Hematopoietic multipotent progenitor cell treated with erythropoietin and hydrocortisone succinate and interleukin-3 and kit ligand, for 4 days (in vitro differentiated cells): ENCODE results near the gene MEF2A.
"Not testable (repeated sequence)": the region's sequence is repeated elsewhere in the genome, so short reads cannot be mapped to it uniquely, and the experiment has no call there.

ENCODE experiments used
- DNase-seq: peaks from one replicate; pipeline ENCODE4 v3.0.0-alpha.2; 2015

Gene MEF2A

DNA sequence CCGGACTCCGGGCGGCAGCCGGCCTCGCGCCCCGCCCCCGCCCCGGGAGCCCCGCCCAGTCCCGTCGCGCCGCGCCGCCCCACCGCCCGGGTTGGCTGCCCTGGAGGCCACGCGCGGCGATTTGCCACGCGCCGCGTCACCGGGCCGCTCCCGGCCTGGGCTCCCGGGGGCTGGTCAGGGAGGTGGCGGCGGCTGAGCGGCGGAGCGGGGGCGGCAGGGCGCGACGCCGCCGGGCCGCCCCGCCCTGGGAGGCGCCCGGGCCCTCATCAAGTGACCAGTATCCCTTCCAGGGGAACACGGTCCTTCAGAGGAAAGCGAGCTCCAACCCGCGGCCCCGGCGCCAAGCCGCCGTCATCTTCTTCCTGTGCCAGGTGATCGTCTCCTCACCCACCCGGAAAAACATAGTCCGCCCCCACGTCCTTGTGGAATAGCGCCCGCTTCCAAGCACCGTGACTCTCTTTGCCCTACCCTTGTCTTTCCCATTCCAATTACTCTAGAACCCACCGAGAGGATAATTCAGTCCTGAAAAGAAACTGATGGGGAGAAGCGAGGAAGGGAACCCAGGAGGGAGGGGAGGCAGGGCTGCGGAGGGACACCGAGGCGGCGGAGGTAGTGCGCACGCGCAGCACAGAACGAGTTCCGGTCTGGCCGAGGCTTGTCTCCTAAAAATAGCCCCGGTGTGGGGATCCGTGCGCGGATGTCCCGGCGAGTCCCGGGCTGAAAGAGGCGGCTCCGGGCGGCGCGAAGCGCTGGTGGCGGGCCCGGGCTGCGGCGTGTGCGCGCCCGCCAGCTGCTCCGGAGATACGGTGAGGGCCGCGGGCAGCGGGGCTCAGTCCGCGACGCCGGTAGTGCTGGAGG is at the start of gene MEF2A:
MEF2A (plus strand) TSS at position 686 of the 858 bp plus-strand sequence. CDS start 67,136 bp downstream, outside the sequence.
- DNase-seq: peak; percentile 96

DNA sequence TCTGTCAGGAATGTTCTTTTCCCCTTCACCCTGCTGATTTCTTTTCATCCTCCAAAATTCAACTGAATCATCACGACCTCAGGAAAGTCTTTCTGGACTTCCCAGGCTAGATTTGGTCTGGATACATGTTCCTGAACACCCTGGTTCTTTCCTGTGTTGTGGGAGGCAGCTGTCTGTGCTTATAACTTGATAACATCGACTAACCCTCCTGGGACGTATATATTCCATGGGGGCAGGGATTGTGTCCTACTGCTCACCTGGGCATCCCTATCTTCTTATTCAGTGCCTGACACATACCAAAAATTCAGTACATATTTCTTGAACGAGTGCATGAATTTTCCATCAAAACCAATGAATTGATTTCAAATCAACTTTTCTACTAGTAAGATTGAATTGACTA is 47.6 kb upstream of the MEF2A start:
- no peak for DNase-seq

DNA sequence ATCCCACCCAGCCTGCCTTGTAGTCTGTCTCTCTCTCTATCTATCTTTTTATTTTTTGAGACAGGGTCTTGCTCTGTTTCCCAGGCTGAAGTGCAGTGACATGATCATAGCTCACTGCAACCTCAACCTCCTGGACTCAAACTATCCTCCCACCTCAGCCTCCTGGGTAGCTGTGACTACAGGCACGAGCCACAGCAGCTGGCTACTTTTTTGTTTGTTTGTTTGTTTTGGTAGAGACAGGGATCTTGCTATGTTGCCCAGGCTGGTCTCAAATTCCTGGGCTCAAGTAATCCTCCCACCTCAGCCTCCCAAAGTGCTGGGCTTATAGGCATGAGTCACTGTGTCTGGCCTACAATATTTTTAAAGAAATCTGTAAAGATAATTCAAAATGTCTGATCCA is 46.4 kb upstream of the MEF2A start:
- not testable (repeated sequence) for DNase-seq

DNA sequence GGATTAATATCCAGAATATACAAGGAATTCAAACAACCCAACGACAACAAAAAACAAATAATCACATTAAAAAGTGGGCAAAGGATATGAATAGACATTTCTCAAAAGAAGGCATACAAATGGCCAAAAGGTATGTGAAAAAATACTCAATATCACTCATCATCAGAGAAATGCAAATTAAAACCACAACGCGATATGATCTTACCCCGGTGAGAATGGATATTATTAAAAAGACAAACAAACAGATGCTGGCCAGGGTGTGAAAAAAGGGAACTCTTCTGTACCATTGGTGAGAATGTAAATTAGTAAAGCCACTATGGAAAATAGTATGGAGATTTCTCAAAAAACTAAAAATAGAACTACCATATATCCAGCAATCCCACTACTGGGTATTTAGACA is 43.5 kb upstream of the MEF2A start:
- no peak for DNase-seq

DNA sequence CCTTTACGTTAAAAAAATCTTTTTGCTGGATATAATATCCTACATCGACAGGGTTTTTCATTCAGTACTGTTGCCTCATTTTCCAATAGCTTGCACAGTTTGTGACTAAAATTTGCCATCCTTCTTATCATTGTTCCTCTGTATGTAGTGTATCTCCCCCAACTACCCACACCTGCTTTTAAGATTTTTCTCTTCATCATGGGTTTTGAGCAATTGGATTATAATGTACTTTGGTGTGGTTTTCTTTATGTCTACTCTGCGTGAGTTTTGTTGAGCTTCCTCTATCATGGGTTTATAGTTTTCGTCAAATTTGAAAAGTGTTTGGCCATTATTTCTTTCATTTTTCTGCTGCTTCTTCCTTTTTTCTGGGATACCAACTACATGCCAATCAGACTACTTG is 39.6 kb upstream of the MEF2A start:
- no peak for DNase-seq

DNA sequence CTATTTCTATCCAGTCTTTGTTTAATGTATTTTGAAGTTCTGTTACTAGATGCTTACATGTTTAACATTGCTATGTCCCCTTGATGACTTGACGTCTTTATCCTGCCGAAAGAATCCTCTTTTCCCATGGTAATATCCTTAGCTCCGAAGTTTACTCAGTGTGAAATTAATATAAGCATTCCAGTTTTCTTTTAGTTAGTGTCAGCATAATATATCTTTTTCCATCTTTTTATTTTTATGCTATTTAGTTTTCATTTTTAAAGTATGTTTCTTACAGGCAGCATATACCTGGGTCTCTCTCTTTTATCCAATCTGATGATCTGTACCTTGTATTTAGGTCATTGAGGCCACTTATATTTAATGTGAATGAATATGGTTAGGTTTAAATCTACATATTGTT is 39.1 kb upstream of the MEF2A start:
- DNase-seq: no peak

DNA sequence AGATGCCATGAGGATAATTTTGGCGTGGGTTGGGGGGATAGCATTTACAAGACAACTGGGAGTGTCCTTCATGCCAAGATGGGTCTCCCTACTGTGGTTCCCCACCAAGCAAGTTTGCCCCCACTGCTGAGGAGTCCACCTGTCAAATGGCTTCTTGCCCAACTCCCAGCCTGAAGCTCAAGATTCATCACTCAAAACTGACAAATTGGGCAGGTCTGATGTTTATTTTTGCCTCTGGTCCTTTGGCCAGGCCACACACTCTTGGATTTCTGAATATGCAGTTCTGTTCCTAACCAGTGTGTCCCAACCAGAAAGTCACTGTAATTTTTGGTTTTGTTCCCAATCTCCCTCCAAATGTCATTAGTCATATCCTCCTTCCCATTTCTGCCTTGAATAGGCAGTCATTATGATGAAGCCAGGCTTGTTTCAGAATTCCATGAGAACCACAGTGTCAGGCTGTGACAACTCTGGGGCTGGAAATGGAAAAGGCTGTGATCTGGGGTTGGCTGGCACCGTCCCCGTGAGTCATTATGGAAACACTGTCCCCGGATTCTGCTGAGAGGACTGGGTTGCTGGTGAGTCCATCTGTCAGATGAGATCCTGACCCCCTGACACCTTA is 29.3 kb upstream of the MEF2A start:
- no peak for DNase-seq

DNA sequence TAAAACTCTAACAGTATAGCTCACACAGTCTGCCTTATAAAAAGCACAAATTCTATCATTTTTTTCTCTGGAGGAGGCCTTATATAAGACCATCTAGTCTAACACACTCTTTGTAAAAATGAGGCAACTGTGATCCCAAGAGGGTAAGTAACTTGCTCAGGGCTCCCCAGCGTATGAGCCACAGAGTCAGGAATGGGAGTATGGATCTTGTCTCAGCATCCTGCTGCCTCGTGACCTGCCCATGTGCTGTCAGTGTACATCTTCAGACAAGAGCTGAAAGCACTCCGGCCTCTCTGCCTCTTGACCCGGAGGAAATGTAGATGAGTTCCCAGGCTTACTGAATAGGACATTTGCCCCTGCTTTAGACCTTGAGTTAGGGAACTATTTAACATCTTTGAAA is 28.4 kb upstream of the MEF2A start:
- DNase-seq: no peak

DNA sequence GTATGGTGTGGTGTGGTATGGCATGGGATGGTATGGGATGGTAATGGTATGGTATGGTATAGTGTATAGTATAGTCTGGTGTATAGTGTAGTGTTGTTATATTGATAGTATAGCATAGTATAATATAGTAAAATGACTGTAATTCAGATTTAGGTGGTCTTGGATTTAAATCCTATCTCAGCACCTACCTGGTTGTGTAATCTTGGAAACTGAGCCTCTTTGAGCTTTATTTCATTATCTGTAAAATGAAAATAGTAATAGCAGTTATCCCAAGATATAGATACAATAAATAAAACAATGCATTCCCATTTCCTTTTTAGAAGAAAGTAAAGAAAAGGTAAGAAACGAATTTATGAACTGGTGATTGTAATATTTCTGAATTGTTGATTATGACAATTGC is 27.5 kb upstream of the MEF2A start:
- no peak for DNase-seq

DNA sequence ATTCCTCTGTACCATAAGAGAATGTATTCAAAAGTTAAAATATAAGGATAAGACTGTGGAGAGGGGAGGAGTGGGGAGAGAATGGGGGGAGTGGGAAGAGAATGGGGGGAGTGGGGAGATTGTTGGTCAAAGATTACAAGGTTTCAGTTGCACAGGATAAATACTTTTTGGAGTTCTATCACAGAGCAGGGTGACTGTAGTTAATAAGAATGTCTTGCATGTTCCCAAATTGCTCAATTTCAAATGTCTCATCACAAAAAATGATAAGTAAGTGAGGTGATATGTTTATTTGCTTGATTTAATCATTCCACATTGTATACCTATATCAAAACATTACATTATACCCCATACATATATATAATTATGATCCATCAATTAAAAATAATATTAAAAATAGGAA is 23.0 kb upstream of the MEF2A start:
- DNase-seq: no peak

DNA sequence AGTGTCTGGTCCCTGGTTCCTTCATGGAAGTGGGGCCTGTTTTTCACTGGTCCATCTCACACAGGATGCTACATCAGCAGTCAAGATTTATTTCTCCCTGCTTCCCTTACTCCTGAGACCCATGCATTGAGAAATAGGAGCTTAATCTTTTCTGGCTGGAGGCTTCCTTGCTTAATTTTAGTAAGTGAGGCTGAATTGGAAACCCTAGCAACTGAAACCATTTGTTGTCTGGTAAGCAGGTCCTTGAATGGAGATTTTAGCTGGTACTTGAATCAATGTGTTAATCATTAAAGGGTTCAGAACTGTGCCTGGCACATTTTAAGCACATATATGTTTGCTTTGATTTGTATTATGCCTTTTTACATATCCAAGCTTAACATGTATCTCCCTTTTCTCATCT is 20.2 kb upstream of the MEF2A start:
- no peak for DNase-seq

DNA sequence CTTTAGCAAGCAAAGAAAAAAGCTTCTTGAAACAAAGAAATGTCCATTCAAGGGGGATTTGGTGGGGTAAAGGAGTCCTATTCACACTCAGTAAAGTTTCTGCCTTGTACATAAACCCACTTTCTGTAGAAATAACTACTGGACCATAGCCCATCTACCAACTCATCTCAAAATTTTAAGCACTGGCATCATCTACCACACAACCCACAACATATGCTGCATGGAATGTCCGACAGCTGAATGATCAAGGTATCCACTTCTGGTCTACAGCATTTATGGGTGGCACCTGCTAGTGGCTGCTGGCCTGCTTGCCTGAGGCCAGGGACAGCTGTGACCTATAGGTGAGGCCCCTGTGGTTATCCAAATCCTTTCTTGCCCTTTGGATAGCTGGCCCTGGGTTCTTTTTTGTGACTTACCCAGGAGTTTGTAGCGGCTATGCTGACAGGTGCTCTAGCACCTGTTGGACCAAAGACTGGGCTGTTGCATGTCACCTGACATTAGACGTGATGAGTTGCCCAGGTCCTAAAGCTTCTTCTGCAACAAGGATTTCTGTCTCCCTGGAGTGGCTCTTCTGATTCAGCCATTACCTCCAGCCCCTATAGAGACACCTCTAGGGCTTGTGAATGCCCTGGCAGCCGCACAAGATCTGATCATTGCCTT is 19.2 kb upstream of the MEF2A start:
- DNase-seq: no peak

DNA sequence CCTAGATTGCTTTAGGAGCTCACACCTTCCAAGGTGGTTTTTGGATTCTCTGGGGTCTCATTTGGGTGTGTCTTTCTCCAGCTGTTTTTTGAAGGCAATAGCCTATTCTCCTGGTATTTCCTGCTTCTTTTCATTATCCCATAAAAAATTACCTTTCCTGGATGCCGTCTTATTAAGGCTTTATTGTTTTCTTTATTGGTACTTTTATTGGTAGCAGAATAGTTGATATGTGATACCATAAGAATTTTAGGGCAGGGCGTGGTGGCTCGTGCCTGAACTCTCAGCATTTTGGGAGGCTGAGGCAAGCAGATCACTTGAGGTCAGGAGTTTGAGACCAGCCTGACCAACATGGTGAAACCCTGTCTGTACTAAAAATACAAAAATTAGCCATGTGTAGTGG is 18.3 kb upstream of the MEF2A start:
- DNase-seq: no peak

DNA sequence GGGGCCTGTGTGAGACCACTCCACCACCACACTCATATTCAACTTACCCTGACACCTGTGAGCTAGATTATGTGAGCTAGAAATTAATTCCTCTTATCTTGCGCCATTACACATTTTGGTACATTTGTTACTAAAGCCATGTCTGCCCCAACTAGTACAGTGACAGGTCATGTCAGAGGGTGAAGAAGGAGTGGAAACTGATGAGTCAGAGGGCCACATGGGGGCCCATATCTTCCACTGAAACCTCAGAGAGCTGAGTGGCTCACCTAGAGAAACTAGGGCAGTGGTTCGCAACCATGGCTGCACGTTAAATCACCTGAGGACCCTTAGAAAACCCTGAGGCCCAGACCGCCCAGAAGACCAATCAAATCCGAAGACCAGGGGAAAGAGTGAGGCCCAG is 15.7 kb upstream of the MEF2A start:
- no peak for DNase-seq

DNA sequence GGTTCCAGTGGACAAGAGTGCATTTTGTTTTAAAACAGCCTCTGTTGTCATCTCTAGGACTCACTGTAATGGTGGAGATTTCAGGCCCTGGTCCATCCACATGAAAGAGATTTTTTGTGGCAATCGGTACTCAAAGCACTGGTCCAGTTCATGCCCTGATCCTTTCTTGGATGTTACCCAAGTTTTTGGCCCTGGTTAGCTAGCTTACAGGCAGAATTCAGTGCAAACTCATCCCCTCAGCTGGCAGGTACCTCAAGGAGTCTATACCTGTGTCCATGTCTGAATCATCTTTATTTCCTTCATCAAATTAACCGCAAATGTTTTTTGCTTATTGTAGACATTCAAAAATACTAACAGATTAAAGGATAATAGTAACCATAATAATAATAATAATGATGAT is 13.7 kb upstream of the MEF2A start:
- no peak for DNase-seq

DNA sequence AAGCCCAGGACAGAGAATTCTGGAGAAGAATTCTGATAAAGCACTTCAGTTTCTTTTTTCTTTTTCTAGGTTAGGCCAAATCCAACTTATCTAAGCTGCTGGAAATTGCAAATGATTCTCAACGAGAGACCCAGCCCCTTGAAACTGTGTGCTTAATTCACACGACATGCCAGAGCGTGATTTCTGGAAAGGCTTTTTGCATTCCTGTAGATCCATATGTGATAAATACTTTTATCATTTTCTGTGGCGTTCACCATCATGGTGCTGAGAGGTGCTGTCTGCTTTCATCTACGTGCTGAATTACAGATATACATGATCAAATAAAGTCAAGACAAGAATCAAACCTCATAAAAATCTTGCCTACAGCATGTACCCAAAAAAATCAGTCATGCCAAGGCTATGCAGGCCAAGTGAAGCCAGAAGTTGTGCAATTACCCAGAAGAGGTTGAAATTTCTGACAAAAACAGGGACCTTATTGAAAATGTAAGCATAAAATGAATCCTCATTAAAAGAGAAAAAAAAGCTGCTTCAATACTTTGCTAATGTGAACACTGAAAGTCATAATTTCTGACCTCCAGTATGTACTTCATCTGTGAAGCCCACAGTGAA is 10.8 kb upstream of the MEF2A start:
- DNase-seq: no peak

DNA sequence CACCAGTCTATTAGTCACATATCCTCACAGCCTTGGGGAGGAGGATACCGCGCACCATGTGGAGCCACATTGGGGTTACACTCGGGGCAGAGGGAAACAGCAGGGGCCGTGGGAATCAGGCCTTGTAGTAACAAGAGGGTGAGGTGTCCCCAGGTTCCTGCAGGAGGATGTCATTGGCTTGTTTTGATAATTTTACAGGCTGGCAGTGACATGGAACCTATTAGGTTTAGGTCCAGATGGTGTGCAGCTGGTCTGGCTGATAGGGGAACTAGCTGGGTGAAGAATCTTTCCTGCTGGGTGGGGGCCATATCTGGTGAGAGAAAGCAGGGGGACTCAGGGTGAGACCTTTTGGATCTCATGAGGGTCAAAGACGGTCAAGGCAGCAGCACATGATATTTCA is 9.8 kb upstream of the MEF2A start:
- peak; percentile 56 for DNase-seq

DNA sequence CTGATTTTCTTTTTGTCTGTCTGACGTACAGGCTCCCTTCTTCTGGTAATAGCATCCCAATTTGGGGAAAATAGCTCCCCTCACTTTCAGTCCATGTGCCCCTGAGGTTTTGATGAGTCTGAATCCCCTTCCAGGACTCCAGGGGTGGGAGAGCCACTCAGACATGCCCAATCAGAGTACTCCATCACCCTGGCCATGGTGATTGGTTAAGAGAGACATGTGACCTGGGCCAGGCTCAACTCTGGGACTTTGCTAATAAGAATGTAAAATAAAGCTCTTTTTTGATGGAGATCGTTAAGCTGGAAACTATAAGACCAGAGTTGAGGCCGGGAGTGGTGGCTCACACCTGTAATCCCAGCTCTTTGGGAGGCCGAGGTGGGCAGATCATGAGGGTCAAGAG is 9.2 kb upstream of the MEF2A start:
- DNase-seq: no peak

DNA sequence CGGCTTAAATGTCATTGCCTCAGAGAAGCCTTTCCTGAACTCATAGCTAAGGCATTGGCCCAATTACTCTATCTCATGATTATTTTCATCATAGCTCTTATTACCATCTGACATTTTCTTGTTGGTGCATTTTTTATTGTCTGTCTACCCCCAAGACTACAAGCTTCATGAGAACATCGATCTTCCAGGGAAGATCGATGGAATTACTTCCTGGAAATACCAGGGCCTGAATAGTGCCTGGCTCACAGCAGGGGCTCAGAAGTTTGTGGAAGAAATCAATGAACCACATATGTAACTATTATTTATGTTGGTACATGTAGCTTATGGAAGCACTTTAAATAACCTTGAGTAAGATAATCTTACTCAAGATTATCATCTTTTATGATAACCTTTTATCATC is 7.7 kb upstream of the MEF2A start:
- DNase-seq: no peak

DNA sequence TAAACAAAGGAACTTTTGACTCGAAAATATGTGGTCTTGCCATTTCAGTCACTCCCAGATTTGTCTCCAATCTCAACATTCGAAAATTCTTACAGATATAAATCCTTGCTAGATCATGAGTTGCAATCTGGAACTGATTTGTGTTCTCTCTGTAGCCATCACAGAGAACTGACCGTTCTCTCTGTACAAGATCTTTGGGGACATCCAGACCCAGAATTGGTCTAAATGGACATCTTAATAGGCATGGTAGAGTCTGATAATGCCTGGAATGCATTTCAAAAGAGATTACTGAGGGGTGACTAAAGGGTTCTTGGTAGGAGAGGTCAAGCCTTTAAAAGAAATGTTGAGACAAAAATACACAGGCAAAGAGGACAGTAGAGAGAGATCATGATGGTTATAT is 7.2 kb upstream of the MEF2A start:
- no peak for DNase-seq

DNA sequence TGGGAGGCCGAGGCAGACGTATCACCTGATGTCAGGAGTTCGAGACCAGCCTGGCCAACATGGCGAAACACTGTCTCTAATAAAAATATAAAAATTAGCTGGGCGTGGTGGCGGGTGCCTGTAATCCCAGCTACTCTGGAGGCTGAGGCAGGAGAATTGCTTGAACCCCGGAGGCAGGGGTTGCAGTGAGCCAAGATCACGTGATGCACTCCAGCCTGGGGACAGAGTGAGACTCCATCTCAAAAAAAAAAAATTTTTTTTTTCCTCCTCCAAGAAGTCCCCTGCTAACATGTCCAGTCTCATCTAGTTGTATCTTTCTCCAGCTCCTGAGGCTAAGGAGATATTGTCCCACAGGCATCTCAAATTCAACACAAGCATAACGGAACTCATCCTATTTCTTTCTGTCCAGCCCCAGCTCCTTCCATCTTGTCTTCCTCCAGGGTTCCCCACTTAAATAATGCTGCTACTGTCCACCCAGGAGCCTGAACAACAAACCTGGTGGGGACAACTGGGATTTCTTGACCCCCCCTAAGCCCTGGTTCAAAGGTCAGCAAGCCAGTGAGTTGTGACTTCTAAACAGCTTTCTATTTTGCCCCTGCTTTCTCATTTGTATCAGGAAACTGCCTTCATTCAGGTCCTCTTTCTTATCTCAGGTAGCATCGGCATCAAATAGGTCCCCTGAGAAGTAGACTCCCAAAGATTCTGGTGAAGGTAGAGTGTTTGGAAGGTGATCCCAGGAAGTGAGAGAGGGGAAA is 4.1 kb upstream of the MEF2A start:
- DNase-seq: no peak

DNA sequence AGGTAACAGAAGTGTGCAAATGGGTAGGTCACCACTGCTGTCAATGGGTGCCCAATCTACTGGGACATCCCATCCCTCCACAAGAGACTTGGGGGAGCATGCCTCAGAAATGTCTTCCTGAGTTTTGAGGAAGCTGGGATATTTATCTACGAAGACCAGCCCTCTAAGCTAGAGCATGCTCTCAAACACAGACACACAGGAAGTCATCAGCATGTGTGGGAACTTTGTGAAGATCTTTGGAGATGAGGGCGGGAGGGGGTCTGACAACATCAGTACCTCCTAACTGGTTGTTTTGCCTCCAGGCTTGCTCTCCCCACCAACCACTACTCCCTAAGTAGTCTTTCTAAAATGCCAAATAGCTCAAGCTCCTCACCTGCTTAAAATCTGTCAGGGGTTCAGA is 3.5 kb upstream of the MEF2A start:
- DNase-seq: peak; percentile 73
